GM12873 (cell line): ENCODE measurements around the gene FBLIM1.
A peak's percentile ranks its signal among the peaks of the same experiment; 100 is the strongest.

Experiments
- TF ChIP-seq, protein P1 (sequence below): IDR thresholded peaks from 2 replicates; pipeline ENCODE4 v1.5.1; 2012; ENCODE audit warnings: low read depth, mild to moderate bottlenecking, moderate library complexity, low read length, control low read depth; ENCODE audit not compliant: insufficient read depth; ENCODE audit errors: missing control alignments

The FBLIM1 gene

DNA sequence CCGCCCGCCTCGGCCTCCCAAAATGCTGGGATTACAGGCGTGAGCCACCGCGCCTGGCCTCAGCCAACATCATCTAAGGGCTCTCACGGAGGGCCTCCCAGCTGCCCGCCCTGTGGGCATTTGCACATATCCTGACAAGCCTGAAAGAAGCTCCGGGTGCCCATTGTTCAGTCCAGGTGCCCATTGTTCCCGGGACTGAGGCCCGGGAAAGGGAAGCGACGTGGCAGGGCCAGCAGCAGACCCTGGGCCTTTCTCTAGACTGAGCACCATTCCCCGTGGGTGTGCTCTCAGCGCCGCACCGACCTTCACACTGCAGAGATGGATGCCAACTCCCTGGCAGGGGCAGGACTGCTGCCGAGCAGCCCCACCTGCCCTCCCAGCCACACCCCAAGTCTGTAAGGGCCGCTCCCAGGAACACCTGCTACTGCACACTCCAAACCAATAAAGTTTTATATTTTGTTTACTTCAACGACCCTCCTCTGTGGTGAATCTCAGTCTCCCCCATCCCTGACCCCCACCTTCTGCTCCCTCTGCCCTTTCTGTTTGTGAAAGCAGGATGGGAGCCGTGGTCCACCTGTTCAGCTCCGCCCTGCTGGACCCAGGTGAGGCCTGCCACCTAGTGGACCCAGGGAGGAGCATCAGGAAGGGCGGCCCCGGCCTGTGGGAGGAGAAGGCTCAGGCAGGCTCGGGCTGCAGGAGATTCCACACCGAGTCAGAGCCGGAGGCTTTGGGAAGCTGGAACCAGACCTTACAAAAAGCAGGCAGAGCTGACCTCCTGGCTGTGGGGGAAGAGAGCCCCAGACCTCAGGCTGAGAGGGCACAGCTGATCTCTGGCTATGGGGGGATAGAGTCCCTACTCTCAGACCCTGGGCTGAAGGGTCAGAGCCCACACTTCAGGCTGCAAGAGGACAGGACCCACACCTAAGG is 17.4 kb upstream of the FBLIM1 start:
- TF ChIP-seq, protein P1, sequence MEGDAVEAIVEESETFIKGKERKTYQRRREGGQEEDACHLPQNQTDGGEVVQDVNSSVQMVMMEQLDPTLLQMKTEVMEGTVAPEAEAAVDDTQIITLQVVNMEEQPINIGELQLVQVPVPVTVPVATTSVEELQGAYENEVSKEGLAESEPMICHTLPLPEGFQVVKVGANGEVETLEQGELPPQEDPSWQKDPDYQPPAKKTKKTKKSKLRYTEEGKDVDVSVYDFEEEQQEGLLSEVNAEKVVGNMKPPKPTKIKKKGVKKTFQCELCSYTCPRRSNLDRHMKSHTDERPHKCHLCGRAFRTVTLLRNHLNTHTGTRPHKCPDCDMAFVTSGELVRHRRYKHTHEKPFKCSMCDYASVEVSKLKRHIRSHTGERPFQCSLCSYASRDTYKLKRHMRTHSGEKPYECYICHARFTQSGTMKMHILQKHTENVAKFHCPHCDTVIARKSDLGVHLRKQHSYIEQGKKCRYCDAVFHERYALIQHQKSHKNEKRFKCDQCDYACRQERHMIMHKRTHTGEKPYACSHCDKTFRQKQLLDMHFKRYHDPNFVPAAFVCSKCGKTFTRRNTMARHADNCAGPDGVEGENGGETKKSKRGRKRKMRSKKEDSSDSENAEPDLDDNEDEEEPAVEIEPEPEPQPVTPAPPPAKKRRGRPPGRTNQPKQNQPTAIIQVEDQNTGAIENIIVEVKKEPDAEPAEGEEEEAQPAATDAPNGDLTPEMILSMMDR: peak; percentile 88

GRCh38 chr1:15742339-15742801 is 16.2 kb upstream of the FBLIM1 start, which contains the start of gene TMEM82:
TSS of gene TMEM82 (plus strand) at chr1:15742499. CDS start at chr1:15742560, 61 bp downstream.
- TF ChIP-seq, protein P1: no peak

DNA sequence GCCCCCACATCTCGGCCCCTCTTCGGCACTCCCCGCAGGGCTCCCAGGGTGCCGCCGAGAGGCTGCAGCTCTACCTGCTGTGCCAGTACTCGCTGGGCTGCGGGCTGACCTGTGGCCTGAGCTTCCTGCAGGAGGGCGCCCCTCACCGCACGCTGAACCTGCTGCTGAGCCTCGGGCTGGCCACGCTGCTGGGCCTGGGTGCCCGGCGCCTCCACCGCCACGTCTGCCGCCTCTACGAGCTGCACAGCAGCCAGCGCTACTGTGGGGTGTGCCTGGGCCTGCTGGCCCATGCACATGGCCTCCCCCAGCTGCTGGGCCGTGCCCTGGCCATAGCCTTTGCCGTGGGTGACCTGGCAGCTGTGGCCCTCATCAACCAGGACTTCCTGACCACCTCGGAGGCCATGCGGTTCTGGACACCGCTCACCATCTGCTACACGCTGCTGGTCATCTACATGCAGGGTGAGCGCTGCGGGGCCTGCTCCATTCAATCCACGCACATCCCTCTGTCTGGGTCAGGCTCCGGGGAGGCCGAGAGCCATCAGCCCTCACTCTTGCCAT is 14.4 kb upstream of the FBLIM1 start:
- TF ChIP-seq, protein P1: no peak

DNA sequence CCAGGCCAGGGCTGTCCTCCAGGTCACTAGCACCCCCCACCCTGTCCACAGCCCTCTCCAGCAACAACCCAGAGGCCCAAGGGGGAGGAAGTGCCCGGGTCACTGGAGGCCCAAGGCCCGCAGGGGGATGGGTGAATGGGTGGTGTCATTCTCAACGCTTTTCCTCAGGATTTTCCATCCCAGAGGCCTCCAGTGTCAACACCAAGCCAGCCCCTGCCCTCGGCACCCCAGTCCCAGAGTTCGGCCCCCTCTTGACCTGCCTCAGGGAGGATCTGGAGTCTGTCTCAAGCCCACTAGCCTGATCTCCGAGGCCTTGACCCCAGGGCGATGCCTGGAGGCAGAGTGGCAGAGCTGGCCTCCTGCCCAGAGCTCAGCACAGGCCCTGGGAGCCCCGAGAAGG is 11.2 kb upstream of the FBLIM1 start:
- TF ChIP-seq, protein P1: no peak

DNA sequence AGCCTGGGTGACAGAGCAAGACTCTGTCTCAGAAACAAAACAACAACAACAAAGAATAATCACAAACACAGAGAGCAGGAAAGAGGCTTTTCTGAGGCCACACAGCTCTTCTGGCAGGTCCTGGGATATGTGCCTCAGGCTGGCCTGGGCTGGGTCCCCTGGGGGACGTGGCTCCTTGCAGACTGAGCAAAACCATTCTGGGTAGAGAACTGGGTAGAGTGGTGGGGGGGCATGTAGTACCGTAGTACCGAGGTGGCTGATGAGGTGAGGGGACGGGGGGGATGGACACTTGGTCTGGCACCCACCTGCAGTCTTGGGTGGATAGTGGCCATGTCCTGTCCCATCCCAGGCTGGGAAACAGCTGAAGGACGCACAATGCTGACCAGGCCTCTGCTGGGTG is 10.3 kb upstream of the FBLIM1 start:
- TF ChIP-seq, protein P1: no peak

GRCh38 chr1:15748690-15749398 is 9.8 kb upstream of the FBLIM1 start:
- TF ChIP-seq, protein P1: no peak
